SK-N-SH treated with all-trans-retinoic acid at 6 μM for 48 hours (cell line): ENCODE results near the gene SNAPC3.
A peak's percentile ranks its signal among the peaks of the same experiment; 100 is the strongest.

Experiments used
- ATAC-seq: fragments of 200-7000 bp; cut with Tn5 transposase; 3 replicates; pipeline ENCODE4 v1.9.1; 2020; ENCODE audit warnings: mild to moderate bottlenecking, moderate library complexity
- ARNTL ChIP-seq: fragments of 450-650 bp; formaldehyde crosslinking; IDR thresholded peaks from 2 replicates; pipeline ENCODE4 v1.5.0; 2020; ENCODE audit warnings: low read depth, mild to moderate bottlenecking, moderate library complexity, borderline replicate concordance
- BACH2 ChIP-seq: fragments of 250-450 bp; sonication (Bioruptor Pico); IDR thresholded peaks from 2 replicates; pipeline ENCODE4 v1.9.0; 2021; ENCODE audit warnings: mild to moderate bottlenecking, borderline replicate concordance
- CREB5 ChIP-seq: fragments of 250-450 bp; sonication (Bioruptor Pico); IDR thresholded peaks from 2 replicates; pipeline ENCODE4 v1.5.1; 2020; ENCODE audit warnings: low read depth, mild to moderate bottlenecking, moderate library complexity
- CSDC2 ChIP-seq: fragments of 250-450 bp; sonication (Bioruptor Pico); IDR thresholded peaks from 2 replicates; pipeline ENCODE4 v1.5.0; 2020; ENCODE audit warnings: mild to moderate bottlenecking, moderate library complexity
- CSRNP3 ChIP-seq: fragments of 250-450 bp; sonication (Bioruptor Pico); IDR thresholded peaks from 2 replicates; pipeline ENCODE4 v1.5.1; 2021; ENCODE audit warnings: mild to moderate bottlenecking, moderate library complexity
- ESRRG ChIP-seq: fragments of 250-450 bp; sonication (Bioruptor Pico); IDR thresholded peaks from 2 replicates; pipeline ENCODE4 v1.6.1; 2021; ENCODE audit warnings: mild to moderate bottlenecking
- GLIS3 ChIP-seq: fragments of 250-450 bp; sonication (Bioruptor Pico); IDR thresholded peaks from 2 replicates; pipeline ENCODE4 v1.5.0; 2020; ENCODE audit warnings: mild to moderate bottlenecking, moderate library complexity
- ISL1 ChIP-seq: fragments of 250-450 bp; sonication (Bioruptor Pico); IDR thresholded peaks from 2 replicates; pipeline ENCODE4 v2.1.2; 2022; ENCODE audit warnings: mild to moderate bottlenecking, moderate library complexity
- OSR1 ChIP-seq: fragments of 250-450 bp; sonication (Bioruptor Pico); IDR thresholded peaks from 2 replicates; pipeline ENCODE4 v1.8.0; 2022; ENCODE audit warnings: moderate library complexity, mild to moderate bottlenecking, inconsistent platforms
- PATZ1 ChIP-seq: fragments of 250-450 bp; sonication (Bioruptor Pico); IDR thresholded peaks from 2 replicates; pipeline ENCODE4 v1.8.0; 2020; ENCODE audit warnings: mild to moderate bottlenecking, moderate library complexity, borderline replicate concordance
- POU6F1 ChIP-seq: fragments of 250-450 bp; sonication (Bioruptor Pico); IDR thresholded peaks from 2 replicates; pipeline ENCODE4 v1.8.0; 2021; ENCODE audit warnings: low read depth, mild to moderate bottlenecking, moderate library complexity, borderline replicate concordance
- PPARA ChIP-seq: fragments of 250-450 bp; sonication (Bioruptor Pico); IDR thresholded peaks from 2 replicates; pipeline ENCODE4 v1.5.0; 2020; ENCODE audit warnings: mild to moderate bottlenecking, borderline replicate concordance
- SNAI2 ChIP-seq: fragments of 250-450 bp; sonication (Bioruptor Pico); IDR thresholded peaks from 2 replicates; pipeline ENCODE4 v1.5.0; 2020; ENCODE audit warnings: mild to moderate bottlenecking, moderate library complexity
- TCF4 ChIP-seq: fragments of 250-450 bp; sonication (Bioruptor Pico); IDR thresholded peaks from 2 replicates; pipeline ENCODE4 v1.8.0; 2021; ENCODE audit warnings: mild to moderate bottlenecking, moderate library complexity, borderline replicate concordance
- TOX ChIP-seq: fragments of 250-450 bp; sonication (Bioruptor Pico); IDR thresholded peaks from 2 replicates; pipeline ENCODE4 v1.8.0; 2021; ENCODE audit warnings: mild to moderate bottlenecking, moderate library complexity, borderline replicate concordance
- TSHZ2 ChIP-seq: fragments of 250-450 bp; sonication (Bioruptor Pico); IDR thresholded peaks from 2 replicates; pipeline ENCODE4 v1.5.0; 2020; ENCODE audit warnings: mild to moderate bottlenecking, moderate library complexity
- ZC3H10 ChIP-seq: fragments of 250-450 bp; sonication (Bioruptor Pico); IDR thresholded peaks from 2 replicates; pipeline ENCODE4 v1.5.1; 2021; ENCODE audit warnings: mild to moderate bottlenecking, moderate library complexity
- ZFP3 ChIP-seq: fragments of 250-450 bp; sonication (Bioruptor Pico); IDR thresholded peaks from 2 replicates; pipeline ENCODE4 v1.5.0; 2020; ENCODE audit warnings: mild to moderate bottlenecking, moderate library complexity
- ZFP30 ChIP-seq: fragments of 450-650 bp; formaldehyde crosslinking; IDR thresholded peaks from 2 replicates; pipeline ENCODE4 v1.5.0; 2022; ENCODE audit warnings: mild to moderate bottlenecking, moderate library complexity
- ZNF565 ChIP-seq: fragments of 450-650 bp; formaldehyde crosslinking; conservative IDR thresholded peaks from 2 replicates; pipeline ENCODE4 v1.5.0; 2020; ENCODE audit warnings: low read depth, mild to moderate bottlenecking, moderate library complexity
- ZNF70 ChIP-seq: fragments of 450-650 bp; formaldehyde crosslinking; IDR thresholded peaks from 2 replicates; pipeline ENCODE4 v1.5.0; 2020; ENCODE audit warnings: mild to moderate bottlenecking, moderate library complexity
- ZNF8 ChIP-seq: fragments of 450-650 bp; formaldehyde crosslinking; IDR thresholded peaks from 2 replicates; pipeline ENCODE4 v1.5.0; 2020; ENCODE audit warnings: mild to moderate bottlenecking, moderate library complexity

The SNAPC3 gene

GRCh38 chr9:15430920-15431844 is 8.5 kb downstream of the SNAPC3 start:
- no peak for TF ChIP-seq ZNF565
- no peak for TF ChIP-seq CREB5 (CRISPR knock-in tag)
- TF ChIP-seq CSRNP3 (CRISPR knock-in tag), result no peak
- no peak for TF ChIP-seq BACH2 (CRISPR knock-in tag)
- no peak for TF ChIP-seq ZC3H10 (CRISPR knock-in tag)
- no peak for TF ChIP-seq ISL1 (CRISPR knock-in tag)
- TF ChIP-seq ZFP30 (CRISPR knock-in tag), result no peak
- TF ChIP-seq ZFP3 (CRISPR knock-in tag), result no peak
- TF ChIP-seq PPARA (CRISPR knock-in tag), result no peak
- TF ChIP-seq SNAI2, result no peak
- no peak for TF ChIP-seq ZNF70 (CRISPR knock-in tag)
- no peak for TF ChIP-seq CSDC2 (CRISPR knock-in tag)
- no peak for TF ChIP-seq PATZ1 (CRISPR knock-in tag)
- TF ChIP-seq TCF4 (CRISPR knock-in tag), result no peak
- no peak for TF ChIP-seq OSR1 (CRISPR knock-in tag)
- TF ChIP-seq TSHZ2 (CRISPR knock-in tag), result no peak
- no peak for TF ChIP-seq GLIS3 (CRISPR knock-in tag)
- no peak for TF ChIP-seq ESRRG (CRISPR knock-in tag)
- TF ChIP-seq ZNF8 (CRISPR knock-in tag), result no peak
- peak; percentile 31; the same call in 2 of the 3 replicates for ATAC-seq

- no peak for TF ChIP-seq PPARA (CRISPR knock-in tag)
- no peak for TF ChIP-seq POU6F1
- no peak for TF ChIP-seq ARNTL (CRISPR knock-in tag)
- no peak for TF ChIP-seq GLIS3 (CRISPR knock-in tag)
- TF ChIP-seq ZNF565, result no peak
- TF ChIP-seq ZC3H10 (CRISPR knock-in tag), result no peak
- TF ChIP-seq ISL1 (CRISPR knock-in tag), result no peak
- no peak for TF ChIP-seq TOX (CRISPR knock-in tag)
- ATAC-seq, result no peak
Measured at GRCh38 chr9:15433191-15433590, 10.5 kb downstream of the SNAPC3 start.
